A549 (cell line): ENCODE results near the gene ACO2. TPM values are rescaled to one million over a fixed set of nuclear protein-coding genes. Genes with fewer than 3 reads are reported as not detected.

ENCODE experiments used
- ATAC-seq, 2 experiments: fragments of 200-7000 bp in 1 of 2; fragments of >200 bp in 1 of 2; cut with Nextera tagmentation in 1 of 2; cut with Tn5 transposase in 1 of 2; 3 replicates each; pipeline versions ENCODE4 v1.8.0 to v1.9.1; 2018 to 2020; ENCODE audit warnings: mild to moderate bottlenecking in 1 of 2, moderate library complexity in 1 of 2
- CTCF ChIA-PET: fragments of 300-600 bp; sonication (Branson Sonifier 250); formaldehyde crosslinking; extraction: SDS; loops from one replicate; lab custom pipeline; 2021; ENCODE audit warnings: antibody characterized with exemption, inconsistent platforms; lab: Yijun Ruan, JAX
- POLR2A ChIA-PET: fragments of 350-600 bp; formaldehyde crosslinking; extraction: SDS; loops from one replicate; lab custom pipeline; 2021; ENCODE audit warnings: antibody characterized with exemption, inconsistent platforms; lab: Yijun Ruan, JAX
- DNase-seq, 2 experiments: peaks; one replicate each; pipeline versions ENCODE4 v3.0.0 to v3.0.0-alpha.2; 2011 to 2016; ENCODE audit warnings: low read depth in 1 of 2, low spot score in 1 of 2
- FAIRE-seq: peaks from 2 replicates; lab custom pipeline; 2011; peaks lifted over from hg19 to GRCh38; lab: Jason Lieb, UNC
- H3K27ac ChIP-seq, 2 experiments: fragments of >200 bp; sonication (Bioruptor Twin); formaldehyde crosslinking; 3 replicates each; pipeline ENCODE4 v1.5.1; 2016 to 2017
- H3K4me1 ChIP-seq: fragments of >200 bp; sonication (Bioruptor Twin); formaldehyde crosslinking; 3 replicates; pipeline ENCODE4 v1.6.1; 2016
- H3K4me2 ChIP-seq: fragments of >200 bp; sonication (Bioruptor Twin); formaldehyde crosslinking; 3 replicates; pipeline ENCODE4 v1.6.1; 2016
- H3K4me3 ChIP-seq: fragments of >200 bp; sonication (Bioruptor Twin); formaldehyde crosslinking; 3 replicates; pipeline ENCODE4 v1.5.1; 2016
- H3K9me3 ChIP-seq: fragments of >200 bp; sonication (Bioruptor Twin); formaldehyde crosslinking; 3 replicates; pipeline ENCODE4 v1.6.1; 2016
- BHLHE40 ChIP-seq: IDR thresholded peaks from 2 replicates; pipeline ENCODE4 v1.6.1; 2012; ENCODE audit warnings: low read depth, low read length, inconsistent platforms
- CBX8 ChIP-seq: fragments of 200-600 bp; sonication (generic); IDR thresholded peaks from 2 replicates; pipeline ENCODE4 v1.6.1; 2016
- CTCF ChIP-seq: fragments of >200 bp; sonication (Bioruptor Twin); formaldehyde crosslinking; IDR thresholded peaks from 3 replicates; pipeline ENCODE4 v1.5.1; 2016
- E2F6 ChIP-seq: IDR thresholded peaks from 2 replicates; pipeline ENCODE4 v1.6.1; 2012; ENCODE audit warnings: low read depth, borderline replicate concordance
- EHMT2 ChIP-seq: fragments of 200-600 bp; sonication (generic); IDR thresholded peaks from 2 replicates; pipeline ENCODE4 v1.6.1; 2016; ENCODE audit warnings: antibody characterized with exemption, low read depth, mild to moderate bottlenecking, moderate library complexity
- HEYL ChIP-seq: fragments of 250-450 bp; sonication (Bioruptor Pico); IDR thresholded peaks from 2 replicates; pipeline ENCODE4 v1.8.0; 2021; ENCODE audit warnings: mild to moderate bottlenecking, moderate library complexity
- HMGXB4 ChIP-seq: fragments of 250-450 bp; sonication (Bioruptor Pico); IDR thresholded peaks from 2 replicates; pipeline ENCODE4 v1.5.0; 2021; ENCODE audit warnings: mild to moderate bottlenecking, moderate library complexity, borderline replicate concordance
- JUNB ChIP-seq: fragments of >200 bp; sonication (Bioruptor Twin); formaldehyde crosslinking; IDR thresholded peaks from 2 replicates; pipeline ENCODE4 v1.6.1; 2016
- MAFK ChIP-seq: fragments of 450-650 bp; IDR thresholded peaks from 2 replicates; pipeline ENCODE4 v1.6.1; 2014; ENCODE audit not compliant: partially characterized antibody
- NPAS2 ChIP-seq: fragments of 250-450 bp; sonication (Bioruptor Pico); IDR thresholded peaks from 2 replicates; pipeline ENCODE4 v1.8.0; 2022; ENCODE audit warnings: mild to moderate bottlenecking, moderate library complexity, borderline replicate concordance
- PHF8 ChIP-seq: fragments of 200-600 bp; sonication (generic); IDR thresholded peaks from 2 replicates; pipeline ENCODE4 v1.6.1; 2016; ENCODE audit warnings: low read depth, mild to moderate bottlenecking, antibody characterized with exemption, moderate library complexity, borderline replicate concordance
- RAD21 ChIP-seq, 2 experiments: fragments of >200 bp in 1 of 2; sonication (Bioruptor Twin) in 1 of 2; formaldehyde crosslinking in 1 of 2; IDR thresholded peaks in 1 of 2; conservative IDR thresholded peaks in 1 of 2; 2 replicates in 1 of 2; 3 replicates in 1 of 2; pipeline ENCODE4 v1.6.1; 2012 to 2018; ENCODE audit warnings: inconsistent platforms in 1 of 2
- RCOR1 ChIP-seq: fragments of 150-350 bp; IDR thresholded peaks from 2 replicates; pipeline ENCODE4 v1.6.1; 2014; ENCODE audit warnings: antibody characterized with exemption, low read length, low read depth
- RFX5 ChIP-seq: fragments of 450-650 bp; IDR thresholded peaks from 2 replicates; pipeline ENCODE4 v1.7.1; 2014; ENCODE audit warnings: antibody characterized with exemption, mild to moderate bottlenecking, moderate library complexity
- SMC3 ChIP-seq: fragments of >200 bp; sonication (Bioruptor Twin); formaldehyde crosslinking; IDR thresholded peaks from 3 replicates; pipeline ENCODE4 v1.6.1; 2018; ENCODE audit warnings: inconsistent platforms
- ZSCAN20 ChIP-seq: fragments of 250-450 bp; sonication (Bioruptor Pico); IDR thresholded peaks from 2 replicates; pipeline ENCODE4 v1.8.0; 2022; ENCODE audit warnings: mild to moderate bottlenecking, moderate library complexity
- WGBS: methylation state at CpG from one replicate; pipeline ENCODE4 v1.1.6; 2017; ENCODE audit errors: missing lambda C conversion rate; 5-methylcytosine and 5-hydroxymethylcytosine counted together
- polyA plus RNA-seq, 4 experiments: library from polyadenylated mRNA; depleted of rRNA in 3 of 4; stranded (reverse); fragments of >200 nt; fragmentation: RNase III in 1 of 4; extraction: RNeasy Plus Mini Kit Qiagen cat#74134 plus additional on column Dnase treatment in 1 of 4; gene quantifications; 2 replicates in 3 of 4; 3 replicates in 1 of 4; pipeline ENCODE4 v1.2.3, GENCODE V29; 2011 to 2017

Gene ACO2
- polyA plus RNA-seq, 2 of the 4 experiments (the other 2 are of a cell fraction) = 30.7 to 43.7 TPM

GRCh38 chr22:41530890-41531714, 62.2 kb downstream of the ACO2 start:
- H3K9me3 ChIP-seq = no peaks in the 10 kb centered on the region
- no peak overlapping the region for H3K4me3 ChIP-seq
- no peak overlapping the region for H3K4me2 ChIP-seq
- TF ChIP-seq PHF8 = no peak
- no peak for TF ChIP-seq RCOR1
- TF ChIP-seq JUNB = no peak
- TF ChIP-seq CBX8 = no peak
- no peak for TF ChIP-seq RAD21 (conservative IDR thresholded peaks at IDR 0.05 in 1 of 2, IDR thresholded peaks at IDR 0.05 in 1 of 2)
- no peak for TF ChIP-seq E2F6
- TF ChIP-seq NPAS2 = no peak
- TF ChIP-seq HEYL (CRISPR knock-in tag) = no peak
- no peak for TF ChIP-seq ZSCAN20 (CRISPR knock-in tag)
- TF ChIP-seq HMGXB4 (CRISPR knock-in tag) = no peak
- no peak for TF ChIP-seq MAFK
- TF ChIP-seq, all 56 proteins: peak for 0
- POLR2A ChIA-PET = no interaction called here
- no peaks in the 10 kb centered on the region for H3K4me1 ChIP-seq
- H3K27ac ChIP-seq = no peak overlapping the region
- WGBS = 96% methylated on average over 7 of the region's 18 CpGs
- DNase-seq (no peak), ATAC-seq (no peak), FAIRE-seq (no peak)
- CTCF ChIA-PET = interaction anchor here (1.0 to 6.3 kb wide), 4 partner anchors 15 to 129 kb away, joined by 3 to 69 read pairs (median 11); no protein-coding TSS in a partner anchor

GRCh38 chr22:41531715-41532477, 63.0 kb downstream of the ACO2 start:
- DNase-seq (no peak), FAIRE-seq (no peak), ATAC-seq (no peak)
- TF ChIP-seq EHMT2 (no peak), PHF8 (no peak), RFX5 (no peak), JUNB (no peak), RAD21 (conservative IDR thresholded peaks at IDR 0.05 in 1 of 2, IDR thresholded peaks at IDR 0.05 in 1 of 2) (no peak)
- no peaks in the 10 kb centered on the region for H3K9me3 ChIP-seq
- H3K4me3 ChIP-seq = no peak overlapping the region
- no peak overlapping the region for H3K4me2 ChIP-seq
- ChIA-PET CTCF (interaction anchor here (0.6 to 2.8 kb wide), 8 partner anchors 10 to 130 kb away, joined by 3 to 18 read pairs (median 6); partner anchors contain the start of gene POLR3H), POLR2A (no interaction called here)
- no peaks in the 10 kb centered on the region for H3K4me1 ChIP-seq
- WGBS = 93% methylated on average over 11 of the region's 17 CpGs
- H3K27ac ChIP-seq = no peak overlapping the region

- Histone ChIP-seq H3K9me3 (no peaks in the 10 kb centered on the region), H3K4me1 (no peaks in the 10 kb centered on the region)
- CTCF ChIA-PET = interaction anchor here (0.8 to 2.8 kb wide), 11 partner anchors 9 to 130 kb away, joined by 3 to 18 read pairs (median 4); partner anchors contain the start of genes POLR3H and XRCC6
- peak in 1 of 2 experiments; percentile 38; a peak in 1 of 5 replicates for TF ChIP-seq RAD21 (conservative IDR thresholded peaks at IDR 0.05 in 1 of 2, IDR thresholded peaks at IDR 0.05 in 1 of 2)
- TF ChIP-seq BHLHE40 = no peak
- peak; percentile 55 for TF ChIP-seq CTCF
- TF ChIP-seq SMC3 = 0 out of 3 replicates have a peak, but pooled peaks have one; percentile 12
- TF ChIP-seq, all 56 proteins: peak for 3
- Histone ChIP-seq H3K4me3 (no peak overlapping the region), H3K4me2 (no peak overlapping the region), H3K27ac (no peak overlapping the region)
- FAIRE-seq (no peak), DNase-seq (peak; percentile 47 to 54), ATAC-seq (peak; percentile 64 to 80)
- 48% methylated on average over 17 of the region's 19 CpGs for WGBS
- POLR2A ChIA-PET = no interaction called here
Observed at GRCh38 chr22:41532908-41533825, 64.2 kb downstream of the ACO2 start.
